BLaER1 treated with 17β-estradiol and CSF1 and Interleukin-3, amounts not matched to agents 10 nM and 100 nM (cell line): ENCODE results near the gene SLC1A1.

Source experiments
- H3K27ac ChIP-seq, 11 experiments: shearing (Covaris generic); formaldehyde crosslinking; 2 replicates each; pipeline ENCODE4 v1.8.1; 2022
- H3K27me3 ChIP-seq, 11 experiments: shearing (Covaris generic); formaldehyde crosslinking; 2 replicates each; pipeline ENCODE4 v1.8.1; 2022
- H3K36me3 ChIP-seq, 11 experiments: shearing (Covaris generic); formaldehyde crosslinking; 2 replicates each; pipeline ENCODE4 v1.8.1; 2022
- H3K4me1 ChIP-seq, 10 experiments: shearing (Covaris generic); formaldehyde crosslinking; 2 replicates each; pipeline ENCODE4 v1.8.1; 2022
- H3K4me2 ChIP-seq, 11 experiments: shearing (Covaris generic); formaldehyde crosslinking; 2 replicates each; pipeline ENCODE4 v1.8.1; 2022
- H3K4me3 ChIP-seq, 10 experiments: shearing (Covaris generic); formaldehyde crosslinking; 2 replicates each; pipeline ENCODE4 v1.8.1; 2022
- H3K9ac ChIP-seq, 11 experiments: shearing (Covaris generic); formaldehyde crosslinking; 2 replicates each; pipeline ENCODE4 v1.8.1; 2022
- H3K9me3 ChIP-seq, 11 experiments: shearing (Covaris generic); formaldehyde crosslinking; replicated peaks in 1 of 11; 2 replicates each; pipeline ENCODE4 v1.8.1; 2022
- H4K20me1 ChIP-seq, 11 experiments: shearing (Covaris generic); formaldehyde crosslinking; 2 replicates each; pipeline ENCODE4 v1.8.1; 2022
- Cebpa-rat ChIP-seq, 11 experiments: shearing (Covaris generic); IDR thresholded peaks; 2 replicates each; pipeline ENCODE4 v1.8.1; 2022

SLC1A1 gene

GRCh38 chr9:4575997-4576396, 85.7 kb downstream of the SLC1A1 start:
- Histone ChIP-seq H3K27ac (no peak overlapping the region), H3K9me3 (no peaks in the 10 kb centered on the region), H3K27me3 (peaks cover 0 to 18% (median 0%) of the 10 kb centered on the region in 11 experiments; a peak in 7 of 22 replicates), H3K4me2 (no peak overlapping the region), H3K4me3 (no peak overlapping the region), H4K20me1 (no peaks in the 10 kb centered on the region), H3K4me1 (no peaks in the 10 kb centered on the region), H3K36me3 (peaks cover 0 to 18% (median 0%) of the 10 kb centered on the region in 11 experiments; a peak in 3 of 22 replicates), H3K9ac (no peak overlapping the region)
- no peak for TF ChIP-seq Cebpa-rat (IDR thresholded peaks at IDR 0.05)

- Histone ChIP-seq H3K9ac (no peak overlapping the region), H3K4me1 (no peaks in the 10 kb centered on the region), H3K27ac (no peak overlapping the region), H3K27me3 (peaks cover 0 to 18% (median 0%) of the 10 kb centered on the region in 11 experiments; a peak in 7 of 22 replicates), H3K36me3 (peaks cover 0 to 23% (median 0%) of the 10 kb centered on the region in 11 experiments; a peak in 3 of 22 replicates), H4K20me1 (no peaks in the 10 kb centered on the region), H3K4me2 (no peak overlapping the region), H3K4me3 (no peak overlapping the region), H3K9me3 (no peaks in the 10 kb centered on the region)
- no peak for TF ChIP-seq Cebpa-rat (IDR thresholded peaks at IDR 0.05)
Observed at GRCh38 chr9:4576448-4576847, 86.2 kb downstream of the SLC1A1 start.

GRCh38 chr9:4579001-4579400, 88.7 kb downstream of the SLC1A1 start:
- Histone ChIP-seq H3K9ac (no peak overlapping the region), H3K27me3 (peaks cover 0 to 4% (median 0%) of the 10 kb centered on the region in 11 experiments; a peak in 2 of 22 replicates), H3K9me3 (no peaks in the 10 kb centered on the region), H3K27ac (no peak overlapping the region), H3K36me3 (peaks cover 0 to 28% (median 0%) of the 10 kb centered on the region in 11 experiments; a peak in 3 of 22 replicates), H3K4me3 (no peak overlapping the region), H4K20me1 (no peaks in the 10 kb centered on the region), H3K4me1 (no peaks in the 10 kb centered on the region), H3K4me2 (no peak overlapping the region)
- TF ChIP-seq Cebpa-rat (IDR thresholded peaks at IDR 0.05) = no peak

DNA sequence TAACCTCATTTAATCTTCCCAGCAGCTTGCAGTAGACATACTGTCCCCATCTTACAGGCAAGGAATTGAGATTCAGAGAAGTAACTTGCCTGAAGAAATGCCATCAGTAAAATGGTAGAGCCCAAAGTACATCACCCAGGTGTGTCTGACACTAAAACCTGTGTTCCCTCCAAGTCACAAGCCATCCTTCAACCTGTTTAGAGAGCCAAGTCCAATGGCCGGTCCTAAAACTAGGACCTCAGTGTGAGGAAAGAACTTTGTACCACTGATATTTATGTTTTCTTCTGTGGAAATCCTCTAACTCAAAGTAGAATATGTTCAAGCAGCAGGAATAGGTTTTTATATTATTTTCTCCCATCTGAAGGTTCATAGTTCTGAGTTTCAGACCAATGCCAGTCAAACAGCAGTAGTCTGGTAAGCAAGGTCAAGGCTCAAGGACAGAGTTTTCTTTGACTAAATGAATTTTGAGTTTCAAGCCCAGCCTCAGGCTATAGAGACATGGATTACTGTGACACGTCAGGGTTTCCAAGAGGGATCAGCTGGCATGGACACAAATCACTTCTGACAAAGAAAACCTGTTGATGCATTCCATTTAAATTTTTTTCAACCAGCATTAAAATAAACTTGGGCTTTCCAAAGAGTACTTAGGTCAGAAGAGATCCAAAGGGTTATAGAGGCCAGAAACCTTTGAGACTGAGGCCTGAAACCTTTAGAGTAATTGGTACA, 90.9 kb downstream of the SLC1A1 start:
- H3K27me3 ChIP-seq = no peaks in the 10 kb centered on the region; a peak in 1 of 22 replicates
- H3K36me3 ChIP-seq = peaks cover 0 to 25% (median 0%) of the 10 kb centered on the region in 11 experiments; a peak in 3 of 22 replicates
- no peak overlapping the region for H3K4me2 ChIP-seq
- H3K9ac ChIP-seq = no peak overlapping the region
- no peak overlapping the region for H3K27ac ChIP-seq
- no peaks in the 10 kb centered on the region for H3K9me3 ChIP-seq
- no peak for TF ChIP-seq Cebpa-rat (IDR thresholded peaks at IDR 0.05)
- H3K4me3 ChIP-seq = no peak overlapping the region
- H3K4me1 ChIP-seq = no peaks in the 10 kb centered on the region
- no peaks in the 10 kb centered on the region for H4K20me1 ChIP-seq

DNA sequence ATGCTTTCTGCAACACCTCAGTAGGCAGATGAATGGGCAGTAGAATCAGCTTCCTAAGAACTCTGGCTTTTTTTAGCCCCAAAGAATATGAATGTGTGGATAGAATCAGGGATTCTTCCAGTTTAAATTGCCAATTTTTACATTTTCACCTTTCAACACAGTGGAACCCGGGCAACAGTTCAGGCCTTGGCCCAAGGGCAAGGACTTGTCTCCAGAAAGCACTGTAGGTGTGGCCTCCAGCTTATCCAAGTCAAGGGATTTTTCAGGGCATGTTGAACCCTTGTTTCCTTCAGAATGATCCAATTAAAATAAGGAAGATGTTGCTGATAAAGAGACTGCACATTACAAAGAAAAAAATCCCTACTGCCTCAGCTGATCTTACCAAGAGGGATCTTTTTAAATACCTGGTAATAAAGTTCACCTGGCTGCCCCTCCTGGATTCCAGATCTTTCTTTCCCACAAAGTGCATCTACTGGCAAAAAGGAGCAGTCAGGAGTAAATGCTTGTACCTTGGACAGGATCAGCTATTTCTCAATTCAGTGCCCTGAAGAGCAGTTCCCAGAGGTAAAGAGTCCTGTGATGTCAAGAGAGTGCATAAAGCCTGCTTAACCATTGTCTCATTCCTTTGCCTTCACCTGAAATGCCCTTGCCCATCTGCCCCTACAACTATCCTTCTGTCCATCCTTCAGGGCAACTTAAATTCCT, 91.7 kb downstream of the SLC1A1 start:
- Histone ChIP-seq H3K4me2 (no peak overlapping the region), H4K20me1 (no peaks in the 10 kb centered on the region), H3K36me3 (peaks cover 0 to 18% (median 0%) of the 10 kb centered on the region in 11 experiments; a peak in 2 of 22 replicates), H3K4me3 (no peak overlapping the region), H3K4me1 (no peaks in the 10 kb centered on the region), H3K9me3 (no peaks in the 10 kb centered on the region), H3K27me3 (no peaks in the 10 kb centered on the region), H3K9ac (no peak overlapping the region), H3K27ac (no peak overlapping the region)
- TF ChIP-seq Cebpa-rat (IDR thresholded peaks at IDR 0.05) = no peak

DNA sequence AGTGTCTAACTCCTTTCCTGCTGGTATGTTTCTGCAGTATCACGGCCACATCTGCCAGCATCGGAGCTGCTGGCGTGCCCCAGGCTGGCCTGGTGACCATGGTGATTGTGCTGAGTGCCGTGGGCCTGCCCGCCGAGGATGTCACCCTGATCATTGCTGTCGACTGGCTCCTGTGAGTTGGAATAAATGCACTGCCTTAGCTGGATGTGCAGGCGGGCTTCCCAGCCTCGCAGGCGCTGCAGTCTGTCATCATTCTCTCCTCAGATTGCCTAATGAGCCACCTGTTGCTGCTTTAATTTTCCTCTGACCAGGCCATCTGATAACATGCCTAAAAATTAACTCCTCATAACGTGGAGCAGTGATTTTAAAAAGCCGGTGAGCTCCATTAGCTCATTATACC, 92.7 kb downstream of the SLC1A1 start:
- TF ChIP-seq Cebpa-rat (IDR thresholded peaks at IDR 0.05) = no peak
- H3K4me1 ChIP-seq = no peaks in the 10 kb centered on the region
- no peak overlapping the region for H3K4me3 ChIP-seq
- no peaks in the 10 kb centered on the region for H4K20me1 ChIP-seq
- no peak overlapping the region for H3K27ac ChIP-seq
- no peak overlapping the region for H3K4me2 ChIP-seq
- no peaks in the 10 kb centered on the region for H3K9me3 ChIP-seq
- no peaks in the 10 kb centered on the region for H3K27me3 ChIP-seq
- H3K9ac ChIP-seq = no peak overlapping the region
- peaks cover 0 to 17% (median 0%) of the 10 kb centered on the region in 11 experiments; a peak in 2 of 22 replicates for H3K36me3 ChIP-seq

DNA sequence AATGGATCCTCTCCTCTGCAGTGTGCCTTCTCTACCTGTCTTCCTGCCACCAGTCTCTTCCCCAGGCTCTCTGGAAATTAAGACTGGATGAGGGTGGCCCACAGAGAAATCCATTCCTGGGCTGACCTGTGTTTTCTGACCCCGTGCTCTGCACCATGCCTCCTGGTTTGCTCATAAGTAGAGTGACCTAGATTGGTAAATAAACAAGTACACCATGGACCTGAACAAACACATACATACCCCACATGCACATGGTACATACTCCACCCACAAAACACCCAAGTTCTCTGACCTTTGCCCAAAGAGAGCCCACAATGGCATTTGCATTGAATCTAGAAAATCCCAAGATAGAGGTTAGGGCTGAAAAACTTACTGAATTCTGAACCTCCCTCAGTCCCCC, 94.4 kb downstream of the SLC1A1 start:
- no peaks in the 10 kb centered on the region for H3K27me3 ChIP-seq
- H3K9ac ChIP-seq = no peak overlapping the region
- no peaks in the 10 kb centered on the region for H3K4me1 ChIP-seq
- peaks cover 0 to 17% (median 0%) of the 10 kb centered on the region in 11 experiments; a peak in 2 of 22 replicates for H3K36me3 ChIP-seq
- no peak for TF ChIP-seq Cebpa-rat (IDR thresholded peaks at IDR 0.05)
- H3K4me3 ChIP-seq = no peak overlapping the region
- no peak overlapping the region for H3K27ac ChIP-seq
- no peaks in the 10 kb centered on the region for H3K9me3 ChIP-seq
- H3K4me2 ChIP-seq = no peak overlapping the region
- H4K20me1 ChIP-seq = no peaks in the 10 kb centered on the region

GRCh38 chr9:4585135-4585534, 94.9 kb downstream of the SLC1A1 start:
- Histone ChIP-seq H3K4me3 (no peak overlapping the region), H3K27ac (no peak overlapping the region), H3K27me3 (no peaks in the 10 kb centered on the region), H3K9ac (no peak overlapping the region), H3K4me2 (no peak overlapping the region), H3K36me3 (peaks cover 0 to 17% (median 0%) of the 10 kb centered on the region in 11 experiments; a peak in 2 of 22 replicates), H3K4me1 (no peaks in the 10 kb centered on the region), H3K9me3 (no peaks in the 10 kb centered on the region), H4K20me1 (no peaks in the 10 kb centered on the region)
- no peak for TF ChIP-seq Cebpa-rat (IDR thresholded peaks at IDR 0.05)

- Histone ChIP-seq H4K20me1 (no peaks in the 10 kb centered on the region), H3K4me1 (peaks cover 0 to 12% (median 0%) of the 10 kb centered on the region in 10 experiments; a peak in 4 of 20 replicates), H3K9ac (no peak overlapping the region), H3K36me3 (no peaks in the 10 kb centered on the region), H3K4me2 (no peak overlapping the region), H3K27ac (no peak overlapping the region), H3K9me3 (no peaks in the 10 kb centered on the region), H3K27me3 (no peaks in the 10 kb centered on the region), H3K4me3 (no peak overlapping the region)
- no peak for TF ChIP-seq Cebpa-rat (IDR thresholded peaks at IDR 0.05)
Observed at GRCh38 chr9:4588721-4589120, 98.5 kb downstream of the SLC1A1 start.
